ENCODE measurements around the gene TNFAIP2. TPM values are rescaled to one million over a fixed set of nuclear protein-coding genes. Genes with fewer than 3 reads are reported as not detected.

TNFAIP2 gene
- total and polyA plus RNA-seq, 9 donors, result 7.1 to 258 (median 27.4) TPM

- no peaks in the 10 kb centered on the region for H3K9me3 ChIP-seq
- intact Hi-C loops (cut with DNase I), result no loop called here
These were observed 31.4 kb upstream of the TNFAIP2 start for GRCh38 chr14:103091883-103092222.

GRCh38 chr14:103093856-103094405 is 29.3 kb upstream of the TNFAIP2 start:
- H3K4me1 ChIP-seq (ENCODE audit: insufficient read depth), result peaks cover 10% of the 10 kb centered on the region
- no peaks in the 10 kb centered on the region for H3K9me3 ChIP-seq
- no peak overlapping the region for H3K4me3 ChIP-seq
- DNase-seq, result no peak
- no peaks in the 10 kb centered on the region for H3K36me3 ChIP-seq
- intact Hi-C loops (cut with DNase I), result no loop called here
- TF ChIP-seq POLR2A (IDR thresholded peaks at IDR 0.05), result no peak
- peak overlapping the region in 1 of 2 donors; percentile 18 for H3K27ac ChIP-seq
- WGBS, 3 donors, result 76 to 84% (median 78%) methylated on average over 13 of the region's 13 CpGs
- H3K27me3 ChIP-seq, result no peaks in the 10 kb centered on the region

More at GRCh38 chr14:103091883-103092222, 31.4 kb upstream of the TNFAIP2 start:
- no peak for DNase-seq
- H3K36me3 ChIP-seq, result no peaks in the 10 kb centered on the region
- peak overlapping the region; percentile 39 for H3K4me3 ChIP-seq
- H3K4me1 ChIP-seq (ENCODE audit: insufficient read depth), result peaks cover 10% of the 10 kb centered on the region
- no peaks in the 10 kb centered on the region for H3K27me3 ChIP-seq
- TF ChIP-seq POLR2A (IDR thresholded peaks at IDR 0.05) (no peak), EP300 (IDR thresholded peaks at IDR 0.05) (no peak)
- TF ChIP-seq, protein P1, sequence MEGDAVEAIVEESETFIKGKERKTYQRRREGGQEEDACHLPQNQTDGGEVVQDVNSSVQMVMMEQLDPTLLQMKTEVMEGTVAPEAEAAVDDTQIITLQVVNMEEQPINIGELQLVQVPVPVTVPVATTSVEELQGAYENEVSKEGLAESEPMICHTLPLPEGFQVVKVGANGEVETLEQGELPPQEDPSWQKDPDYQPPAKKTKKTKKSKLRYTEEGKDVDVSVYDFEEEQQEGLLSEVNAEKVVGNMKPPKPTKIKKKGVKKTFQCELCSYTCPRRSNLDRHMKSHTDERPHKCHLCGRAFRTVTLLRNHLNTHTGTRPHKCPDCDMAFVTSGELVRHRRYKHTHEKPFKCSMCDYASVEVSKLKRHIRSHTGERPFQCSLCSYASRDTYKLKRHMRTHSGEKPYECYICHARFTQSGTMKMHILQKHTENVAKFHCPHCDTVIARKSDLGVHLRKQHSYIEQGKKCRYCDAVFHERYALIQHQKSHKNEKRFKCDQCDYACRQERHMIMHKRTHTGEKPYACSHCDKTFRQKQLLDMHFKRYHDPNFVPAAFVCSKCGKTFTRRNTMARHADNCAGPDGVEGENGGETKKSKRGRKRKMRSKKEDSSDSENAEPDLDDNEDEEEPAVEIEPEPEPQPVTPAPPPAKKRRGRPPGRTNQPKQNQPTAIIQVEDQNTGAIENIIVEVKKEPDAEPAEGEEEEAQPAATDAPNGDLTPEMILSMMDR (IDR thresholded peaks at IDR 0.05), result no peak
- WGBS, 3 donors, result 52 to 74% (median 59%) methylated on average over 8 to 9 of the region's 9 CpGs
- H3K27ac ChIP-seq, result no peak overlapping the region

DNA sequence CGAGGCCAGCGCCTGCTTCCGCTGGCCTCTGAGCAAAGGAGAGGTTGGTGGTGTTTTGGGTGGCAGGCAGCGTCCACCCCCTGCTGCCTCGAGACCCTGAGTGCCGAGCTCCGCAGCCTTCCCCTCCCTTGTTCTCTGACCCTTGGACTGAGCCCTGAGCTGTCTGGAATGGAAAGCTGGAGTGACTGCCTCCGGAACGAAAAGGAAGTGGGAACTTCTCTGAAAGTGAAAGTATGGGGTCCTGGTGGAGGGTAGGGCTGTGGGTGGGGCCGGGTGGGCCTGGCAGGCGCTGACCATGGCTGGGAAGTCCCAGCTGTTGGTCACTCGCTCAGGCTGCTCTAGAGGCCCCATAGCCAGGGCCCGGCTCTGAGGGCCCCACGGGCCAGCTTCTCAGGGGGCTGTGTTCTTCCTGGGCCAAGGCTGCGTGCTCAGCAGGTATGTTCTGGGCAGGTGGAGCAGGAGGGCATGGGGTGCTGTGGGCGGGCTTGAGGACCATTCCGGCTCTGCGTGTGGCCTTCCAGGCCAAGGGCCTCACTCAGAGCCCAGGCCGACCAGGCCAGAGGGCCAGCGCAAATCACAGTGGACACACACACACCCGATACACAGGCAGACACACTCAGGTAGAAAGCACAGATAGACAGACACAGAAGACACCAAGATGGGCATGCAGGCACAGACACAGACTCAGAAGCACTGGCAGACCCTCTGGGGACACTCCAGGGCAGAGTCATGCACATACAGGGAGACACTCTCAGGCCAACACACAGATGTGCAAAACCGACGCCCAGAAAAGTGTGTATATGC is 28.7 kb upstream of the TNFAIP2 start, which contains the start of gene EXOC3L4:
Gene EXOC3L4 (plus strand): TSS at position 320 of the 804 bp plus-strand sequence. CDS start 5,495 bp downstream, outside the sequence.
- DNase-seq, result no peak
- Histone ChIP-seq H3K27ac (peak within 1 kb of the TSS in 1 of 2 donors; percentile 18), H3K9me3 (no peaks in the 10 kb centered on the region), H3K4me3 (no peak within 1 kb of the TSS), H3K36me3 (no peaks in the 10 kb centered on the region), H3K4me1 (ENCODE audit: insufficient read depth) (peaks cover 10% of the 10 kb centered on the region), H3K27me3 (no peaks in the 10 kb centered on the region)
- intact Hi-C loops (cut with DNase I), result no loop called here
- TF ChIP-seq EP300 (IDR thresholded peaks at IDR 0.05), result no peak
- TF ChIP-seq, protein P1 (IDR thresholded peaks at IDR 0.05), result no peak
- TF ChIP-seq POLR2A (IDR thresholded peaks at IDR 0.05), result no peak
- 44 to 58% (median 50%) methylated on average over 23 of the region's 23 CpGs for WGBS, 3 donors

DNA sequence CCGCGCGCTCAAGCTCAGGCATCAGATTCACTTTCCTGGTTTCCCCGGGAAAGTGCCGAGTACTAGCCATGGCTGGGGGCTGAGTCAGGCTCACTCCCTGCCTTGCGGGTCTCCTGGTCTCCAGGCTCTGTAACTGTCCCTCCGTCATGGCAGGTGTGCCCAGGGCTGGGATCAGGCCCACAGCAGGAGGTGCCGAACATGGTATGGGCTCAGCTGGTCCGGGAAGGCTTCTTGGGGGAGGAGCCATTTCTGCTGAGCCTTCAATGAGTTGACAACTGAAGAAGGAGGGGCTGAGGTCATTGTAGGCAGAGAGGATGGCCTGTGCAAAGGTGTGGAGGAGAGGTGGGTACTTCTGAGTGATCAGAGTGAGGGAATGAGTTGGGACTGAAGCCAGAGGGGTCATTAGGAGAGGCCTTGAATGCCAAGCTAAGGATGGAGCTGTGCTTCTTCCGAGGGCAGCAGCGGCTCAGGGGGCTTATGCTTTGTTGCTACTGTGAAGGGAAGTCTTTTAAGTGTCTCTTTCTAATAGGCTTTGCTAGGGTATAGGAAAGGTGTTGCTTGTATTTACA is 28.0 kb upstream of the TNFAIP2 start:
- no peaks in the 10 kb centered on the region for H3K36me3 ChIP-seq
- no peak for TF ChIP-seq POLR2A (IDR thresholded peaks at IDR 0.05)
- no peaks in the 10 kb centered on the region for H3K27me3 ChIP-seq
- no peak for DNase-seq
- 87 to 90% (median 89%) methylated on average over 11 of the region's 11 CpGs for WGBS, 3 donors
- H3K4me3 ChIP-seq, result no peak overlapping the region
- no peak overlapping the region for H3K27ac ChIP-seq
- intact Hi-C loops (cut with DNase I), result no loop called here
- H3K4me1 ChIP-seq (ENCODE audit: insufficient read depth), result peaks cover 10% of the 10 kb centered on the region
- H3K9me3 ChIP-seq, result no peaks in the 10 kb centered on the region

- Histone ChIP-seq H3K4me1 (ENCODE audit: insufficient read depth) (peaks cover 5% of the 10 kb centered on the region), H3K36me3 (no peaks in the 10 kb centered on the region), H3K27ac (no peak overlapping the region), H3K9me3 (no peaks in the 10 kb centered on the region), H3K4me3 (no peak overlapping the region), H3K27me3 (no peaks in the 10 kb centered on the region)
- intact Hi-C loops (cut with DNase I), result no loop called here
- 79 to 83% (median 80%) methylated on average over 4 of the region's 4 CpGs for WGBS, 3 donors
- no peak for DNase-seq
- TF ChIP-seq, protein P1 (IDR thresholded peaks at IDR 0.05), result no peak
- TF ChIP-seq EP300 (IDR thresholded peaks at IDR 0.05), result no peak
- no peak for TF ChIP-seq POLR2A (IDR thresholded peaks at IDR 0.05)
These were observed 26.9 kb upstream of the TNFAIP2 start for GRCh38 chr14:103096387-103096786.

Data from ovary (tissue), 9 donors.